ENCODE results near the gene MYO9B. TPM values are rescaled to one million over a fixed set of nuclear protein-coding genes. Genes with fewer than 3 reads are reported as not detected.

The MYO9B gene
- total RNA-seq, 2 experiments from 2014 or later = 276 to 280 TPM

DNA sequence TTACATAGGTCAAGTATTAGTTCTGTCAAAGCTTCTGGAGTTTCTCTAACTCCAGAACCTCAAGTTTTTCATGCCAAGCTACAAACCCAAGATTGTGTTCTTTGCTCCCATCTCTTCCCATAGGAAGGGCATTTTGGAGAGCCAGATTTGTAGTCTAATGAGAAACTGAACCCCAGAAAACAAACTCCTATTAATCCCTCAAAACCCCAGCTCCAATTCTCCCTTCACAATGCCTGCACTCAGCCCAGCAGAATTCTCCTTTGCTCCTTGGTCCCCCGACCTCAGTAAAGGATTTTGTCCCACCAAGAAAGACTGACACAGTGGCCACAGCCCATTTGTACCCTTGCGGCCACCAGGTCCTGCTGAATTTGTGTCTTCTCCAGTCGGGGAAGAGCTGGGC lies 180.6 kb downstream of the MYO9B start:
- DNase-seq (no peak), ATAC-seq (no peak)
- no peak overlapping the region for H3K4me3 Mint-ChIP-seq
- ChIA-PET CTCF (interaction anchor here (0.7 to 2.7 kb wide), 3 partner anchors 21 to 53 kb away, joined by 3 to 7 read pairs (median 4); partner anchors contain the start of gene DDA1), POLR2A (interaction anchor here (0.5 to 1.4 kb wide), 2 partner anchors 9 to 372 kb away, joined by 3 to 4 read pairs; partner anchors contain the start of gene USHBP1)
- H3K36me3 Mint-ChIP-seq (ENCODE audit: low read depth) = no peaks in the 10 kb centered on the region
- H3K4me1 Mint-ChIP-seq (ENCODE audit: low read depth) = peaks cover 6% of the 10 kb centered on the region
- no peaks in the 10 kb centered on the region for H3K9me3 Mint-ChIP-seq (ENCODE audit: insufficient read depth)
- peaks cover 2% of the 10 kb centered on the region for H3K27me3 Mint-ChIP-seq (ENCODE audit: low read depth)
- no peak overlapping the region for H3K27ac Mint-ChIP-seq

GRCh38 chr19:17259118-17259780 lies 183.7 kb downstream of the MYO9B start:
- Mint-ChIP-seq H3K4me1 (ENCODE audit: low read depth) (peaks cover 7% of the 10 kb centered on the region), H3K27me3 (ENCODE audit: low read depth) (peaks cover 2% of the 10 kb centered on the region), H3K9me3 (ENCODE audit: insufficient read depth) (no peaks in the 10 kb centered on the region), H3K4me3 (no peak overlapping the region), H3K27ac (no peak overlapping the region), H3K36me3 (ENCODE audit: low read depth) (no peaks in the 10 kb centered on the region)
- CTCF ChIA-PET = interaction anchor here (1.1 to 10.9 kb wide), 7 partner anchors 8 to 25 kb away, joined by 3 to 109 read pairs (median 5); partner anchors contain the start of genes ANKLE1 and BABAM1
- ATAC-seq (no peak), DNase-seq (no peak)
- POLR2A ChIA-PET = interaction anchor here (0.7 to 1.0 kb wide), 2 partner anchors 19 to 27 kb away, joined by 3 read pairs; no protein-coding TSS in a partner anchor

GRCh38 chr19:17259934-17260333 lies 184.4 kb downstream of the MYO9B start:
- POLR2A ChIA-PET = interaction anchor here (0.7 kb wide), 1 partner anchor 27 kb away, joined by 3 read pairs; no protein-coding TSS in a partner anchor
- no peak overlapping the region for H3K27ac Mint-ChIP-seq
- no peaks in the 10 kb centered on the region for H3K9me3 Mint-ChIP-seq (ENCODE audit: insufficient read depth)
- CTCF ChIA-PET = interaction anchor here (0.6 to 10.9 kb wide), 26 partner anchors 8 to 206 kb away, joined by 3 to 109 read pairs (median 3); partner anchors contain the start of genes ANKLE1, MRPL34, MVB12A and USE1
- H3K4me1 Mint-ChIP-seq (ENCODE audit: low read depth) = peaks cover 14% of the 10 kb centered on the region
- H3K36me3 Mint-ChIP-seq (ENCODE audit: low read depth) = no peaks in the 10 kb centered on the region
- no peak for DNase-seq
- no peak overlapping the region for H3K4me3 Mint-ChIP-seq
- no peak for ATAC-seq
- H3K27me3 Mint-ChIP-seq (ENCODE audit: low read depth) = peaks cover 2% of the 10 kb centered on the region

GRCh38 chr19:17260842-17261325 lies 185.3 kb downstream of the MYO9B start:
- Mint-ChIP-seq H3K9me3 (ENCODE audit: insufficient read depth) (no peaks in the 10 kb centered on the region), H3K27me3 (ENCODE audit: low read depth) (peaks cover 2% of the 10 kb centered on the region), H3K4me1 (ENCODE audit: low read depth) (peaks cover 15% of the 10 kb centered on the region), H3K27ac (no peak overlapping the region), H3K36me3 (ENCODE audit: low read depth) (no peaks in the 10 kb centered on the region), H3K4me3 (no peak overlapping the region)
- peak; percentile 100 for ATAC-seq
- DNase-seq = peak; percentile 93
- POLR2A ChIA-PET = no interaction called here
- CTCF ChIA-PET = interaction anchor here (0.6 to 10.9 kb wide), 27 partner anchors 9 to 205 kb away, joined by 3 to 109 read pairs (median 3); partner anchors contain the start of genes ANKLE1, MRPL34, MVB12A and USE1

- ChIA-PET POLR2A (no interaction called here), CTCF (interaction anchor here (1.2 to 10.9 kb wide), 3 partner anchors 18 to 20 kb away, joined by 3 to 109 read pairs (median 3); partner anchors contain the start of gene ANKLE1)
- H3K36me3 Mint-ChIP-seq (ENCODE audit: low read depth) = no peaks in the 10 kb centered on the region
- H3K27me3 Mint-ChIP-seq (ENCODE audit: low read depth) = peaks cover 2% of the 10 kb centered on the region
- H3K9me3 Mint-ChIP-seq (ENCODE audit: insufficient read depth) = no peaks in the 10 kb centered on the region
- ATAC-seq (no peak), DNase-seq (no peak)
- H3K4me1 Mint-ChIP-seq (ENCODE audit: low read depth) = peaks cover 24% of the 10 kb centered on the region
- H3K4me3 Mint-ChIP-seq = no peak overlapping the region
- no peak overlapping the region for H3K27ac Mint-ChIP-seq
Measured at GRCh38 chr19:17262557-17262956, 187.0 kb downstream of the MYO9B start.

Other genes starting within 250 kb of the MYO9B start
- gene SIN3B, start 246.4 kb upstream of the MYO9B start, total RNA-seq = 10 to 100 TPM; 30.5 to 31.9 TPM
- under 1 TPM; 0.34 to 0.74 TPM for gene F2RL3, start 186.8 kb upstream of the MYO9B start, total RNA-seq
- under 1 TPM; 0.11 to 0.13 TPM for gene CPAMD8, start 49.0 kb upstream of the MYO9B start, total RNA-seq
- 10 to 100 TPM; 66.0 to 66.7 TPM for gene HAUS8, start 325 bp upstream of the MYO9B start, total RNA-seq
- gene USE1, start 139.6 kb downstream of the MYO9B start, total RNA-seq = 10 to 100 TPM; 26.5 to 27.9 TPM
- 10 to 100 TPM; 24.3 to 28.3 TPM for gene OCEL1, start 150.4 kb downstream of the MYO9B start, total RNA-seq
- gene NR2F6, start 170.1 kb downstream of the MYO9B start, total RNA-seq = 1 to 10 TPM; 4.1 to 4.3 TPM
- not detected for gene USHBP1, start 189.0 kb downstream of the MYO9B start, total RNA-seq
- 100 to 1,000 TPM; 116 to 117 TPM for gene BABAM1, start 191.7 kb downstream of the MYO9B start, total RNA-seq
- gene ANKLE1, start 206.1 kb downstream of the MYO9B start, total RNA-seq = 10 to 100 TPM; 10.7 to 13.8 TPM
- gene ABHD8, start 227.6 kb downstream of the MYO9B start, total RNA-seq = 1 to 10 TPM; 8.9 to 9.7 TPM
- gene MRPL34, start 230.1 kb downstream of the MYO9B start, total RNA-seq = 100 to 1,000 TPM; 112 to 126 TPM
- gene DDA1, start 233.8 kb downstream of the MYO9B start, total RNA-seq = 10 to 100 TPM; 44.6 to 49.8 TPM

Data from activated CD8-positive, alpha-beta T cell treated with anti-CD3 and anti-CD28 coated beads, Interleukin-2, amount 10 ng/mL, durations not matched to agents 7 days and 5 days (primary cell).